Loucy (cell line): ENCODE data around the gene ST6GAL1.
"Not testable (repeated sequence)": the region's sequence is repeated elsewhere in the genome, so short reads cannot be mapped to it uniquely, and the experiment has no call there.

ENCODE experiments used
- H2AFZ ChIP-seq: fragments of 200-600 bp; sonication (generic); 2 replicates; pipeline ENCODE4 v1.6.0; 2016; ENCODE audit warnings: antibody characterized with exemption, mild to moderate bottlenecking, low read length, moderate library complexity
- H3F3A ChIP-seq: fragments of 200-600 bp; 2 replicates; pipeline ENCODE4 v1.6.0; 2016; ENCODE audit warnings: antibody characterized with exemption, low read depth, mild to moderate bottlenecking
- H3K27me3 ChIP-seq: fragments of 200-600 bp; sonication (generic); 2 replicates; pipeline ENCODE4 v1.6.1; 2014; ENCODE audit warnings: low read length, mild to moderate bottlenecking; ENCODE audit not compliant: insufficient read depth, poor library complexity, severe bottlenecking
- H3K36me3 ChIP-seq: fragments of 200-600 bp; sonication (generic); 2 replicates; pipeline ENCODE4 v1.6.1; 2016; ENCODE audit warnings: low read length; ENCODE audit not compliant: insufficient read depth
- H3K4me1 ChIP-seq: fragments of 200-600 bp; sonication (generic); 2 replicates; pipeline ENCODE4 v1.5.1; 2014; ENCODE audit warnings: low read length, mild to moderate bottlenecking; ENCODE audit not compliant: insufficient read depth, poor library complexity, severe bottlenecking
- H3K4me2 ChIP-seq: fragments of 200-600 bp; sonication (generic); 2 replicates; pipeline ENCODE4 v1.6.0; 2014; ENCODE audit warnings: antibody characterized with exemption, low read length, low read depth, mild to moderate bottlenecking; ENCODE audit not compliant: poor library complexity, severe bottlenecking
- H3K4me3 ChIP-seq: fragments of 200-600 bp; sonication (generic); 2 replicates; pipeline ENCODE4 v1.5.1; 2014; ENCODE audit warnings: low read length, mild to moderate bottlenecking, mixed read lengths; ENCODE audit not compliant: poor library complexity, severe bottlenecking
- H3K79me2 ChIP-seq: fragments of 200-600 bp; sonication (generic); 2 replicates; pipeline ENCODE4 v1.6.1; 2014; ENCODE audit warnings: low read length; ENCODE audit not compliant: insufficient read depth
- H3K9ac ChIP-seq: fragments of 200-600 bp; sonication (generic); 2 replicates; pipeline ENCODE4 v1.6.0; 2014; ENCODE audit warnings: mild to moderate bottlenecking, low read depth, low read length, moderate library complexity; ENCODE audit not compliant: poor library complexity, severe bottlenecking
- H3K9me2 ChIP-seq: fragments of 200-600 bp; sonication (generic); replicated peaks from 2 replicates; pipeline ENCODE4 v1.6.1; 2016; ENCODE audit warnings: low read depth, low read length, mixed read lengths
- H3K9me3 ChIP-seq: fragments of 200-600 bp; sonication (generic); 2 replicates; pipeline ENCODE4 v1.6.1; 2014; ENCODE audit warnings: mild to moderate bottlenecking, antibody characterized with exemption, low read length, low read depth; ENCODE audit not compliant: insufficient read depth
- H4K20me1 ChIP-seq: fragments of 200-600 bp; sonication (generic); 2 replicates; pipeline ENCODE4 v1.6.0; 2014; ENCODE audit warnings: antibody characterized with exemption, low read length, mild to moderate bottlenecking; ENCODE audit not compliant: insufficient read depth, poor library complexity, severe bottlenecking
- EZH2phosphoT487 ChIP-seq: fragments of 200-600 bp; IDR thresholded peaks from 2 replicates; pipeline ENCODE4 v1.6.1; 2018; ENCODE audit warnings: antibody characterized with exemption, mild to moderate bottlenecking, moderate library complexity, borderline replicate concordance
- TF ChIP-seq, protein P1 (sequence below): fragments of 200-600 bp; sonication (generic); conservative IDR thresholded peaks from 2 replicates; pipeline ENCODE4 v1.5.1; 2014; ENCODE audit warnings: mild to moderate bottlenecking, antibody characterized with exemption, low read length

The ST6GAL1 gene

DNA sequence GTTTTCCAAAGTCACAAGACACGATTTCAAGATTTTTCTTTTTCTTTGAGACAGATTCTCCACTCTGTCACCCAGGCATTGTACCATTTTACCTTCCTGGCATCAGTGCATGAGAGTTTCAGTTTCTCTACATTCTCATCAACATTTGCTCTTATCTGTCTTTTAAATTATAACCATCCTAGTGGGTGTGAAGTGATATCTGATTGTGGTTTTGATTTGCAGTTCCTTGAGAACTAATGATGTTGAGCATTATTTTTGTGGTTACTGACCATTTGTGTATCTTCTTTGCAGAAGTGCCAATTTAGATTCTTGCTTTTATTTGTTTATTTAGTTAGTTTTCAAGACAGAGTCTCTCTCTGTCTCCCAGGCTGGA is 46.7 kb upstream of the ST6GAL1 start:
- peak overlapping the region; percentile 0 for H3K4me2 ChIP-seq
- H3K27me3 ChIP-seq: no peaks in the 10 kb centered on the region
- no peak overlapping the region for H2AFZ ChIP-seq
- H3K9ac ChIP-seq: no peak overlapping the region
- H3K9me2 ChIP-seq: no peaks in the 10 kb centered on the region
- no peaks in the 10 kb centered on the region for H3K9me3 ChIP-seq
- TF ChIP-seq, protein P1, sequence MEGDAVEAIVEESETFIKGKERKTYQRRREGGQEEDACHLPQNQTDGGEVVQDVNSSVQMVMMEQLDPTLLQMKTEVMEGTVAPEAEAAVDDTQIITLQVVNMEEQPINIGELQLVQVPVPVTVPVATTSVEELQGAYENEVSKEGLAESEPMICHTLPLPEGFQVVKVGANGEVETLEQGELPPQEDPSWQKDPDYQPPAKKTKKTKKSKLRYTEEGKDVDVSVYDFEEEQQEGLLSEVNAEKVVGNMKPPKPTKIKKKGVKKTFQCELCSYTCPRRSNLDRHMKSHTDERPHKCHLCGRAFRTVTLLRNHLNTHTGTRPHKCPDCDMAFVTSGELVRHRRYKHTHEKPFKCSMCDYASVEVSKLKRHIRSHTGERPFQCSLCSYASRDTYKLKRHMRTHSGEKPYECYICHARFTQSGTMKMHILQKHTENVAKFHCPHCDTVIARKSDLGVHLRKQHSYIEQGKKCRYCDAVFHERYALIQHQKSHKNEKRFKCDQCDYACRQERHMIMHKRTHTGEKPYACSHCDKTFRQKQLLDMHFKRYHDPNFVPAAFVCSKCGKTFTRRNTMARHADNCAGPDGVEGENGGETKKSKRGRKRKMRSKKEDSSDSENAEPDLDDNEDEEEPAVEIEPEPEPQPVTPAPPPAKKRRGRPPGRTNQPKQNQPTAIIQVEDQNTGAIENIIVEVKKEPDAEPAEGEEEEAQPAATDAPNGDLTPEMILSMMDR: no peak
- TF ChIP-seq EZH2phosphoT487: no peak
- H3K36me3 ChIP-seq: no peaks in the 10 kb centered on the region
- H3K4me3 ChIP-seq: no peak overlapping the region
- H3K4me1 ChIP-seq: peaks cover 51% of the 10 kb centered on the region
- no peaks in the 10 kb centered on the region for H3K79me2 ChIP-seq
- H3F3A ChIP-seq: no peaks in the 10 kb centered on the region
- no peaks in the 10 kb centered on the region for H4K20me1 ChIP-seq

DNA sequence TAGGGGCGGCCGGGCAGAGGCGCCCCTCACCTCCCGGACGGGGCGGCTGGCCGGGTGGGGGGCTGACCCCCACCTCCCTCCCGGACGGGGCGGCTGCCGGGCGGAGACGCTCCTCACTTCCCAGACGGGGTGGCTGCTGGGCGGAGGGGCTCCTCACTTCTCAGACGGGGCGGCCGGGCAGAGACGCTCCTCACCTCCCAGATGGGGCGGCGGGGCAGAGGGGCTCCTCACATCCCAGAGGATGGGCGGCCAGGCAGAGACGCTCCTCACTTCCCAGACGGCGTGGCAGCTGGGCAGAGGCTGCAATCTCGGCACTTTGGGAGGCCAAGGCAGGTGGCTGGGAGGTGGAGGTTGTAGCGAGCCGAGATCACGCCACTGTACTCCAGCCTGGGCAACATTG is 45.5 kb upstream of the ST6GAL1 start:
- H3K27me3 ChIP-seq, H3K36me3 ChIP-seq, H3K9me2 ChIP-seq, H3K4me3 ChIP-seq, H3F3A ChIP-seq, H2AFZ ChIP-seq, H3K9me3 ChIP-seq, H3K4me2 ChIP-seq, H3K79me2 ChIP-seq, H3K9ac ChIP-seq, H4K20me1 ChIP-seq: not testable (repeated sequence)
- H3K4me1 ChIP-seq: peaks cover 61% of the 10 kb centered on the region

- Histone ChIP-seq H3F3A (no peaks in the 10 kb centered on the region), H3K9me2 (no peaks in the 10 kb centered on the region), H3K9ac (no peak overlapping the region), H3K4me2 (no peak overlapping the region), H3K4me1 (peaks cover 51% of the 10 kb centered on the region), H2AFZ (peak overlapping the region; percentile 45; the same call in 1 of the 2 replicates), H3K36me3 (no peaks in the 10 kb centered on the region), H3K4me3 (no peak overlapping the region), H3K79me2 (no peaks in the 10 kb centered on the region), H4K20me1 (no peaks in the 10 kb centered on the region), H3K9me3 (no peaks in the 10 kb centered on the region), H3K27me3 (no peaks in the 10 kb centered on the region)
- no peak for TF ChIP-seq EZH2phosphoT487
- TF ChIP-seq, protein P1: no peak
These were observed 43.9 kb upstream of the ST6GAL1 start for GRCh38 chr3:186886202-186886981.

- not testable (repeated sequence) for H3K27me3 ChIP-seq, H3K36me3 ChIP-seq, H2AFZ ChIP-seq, H3F3A ChIP-seq, H3K9ac ChIP-seq, H3K9me2 ChIP-seq, H3K9me3 ChIP-seq, H3K79me2 ChIP-seq, H4K20me1 ChIP-seq
- peak overlapping the region; percentile 61 for H3K4me2 ChIP-seq
- peaks cover 42% of the 10 kb centered on the region for H3K4me1 ChIP-seq
- H3K4me3 ChIP-seq: peak overlapping the region; percentile 40
These were observed 42.8 kb upstream of the ST6GAL1 start for GRCh38 chr3:186887507-186887938.
